Endothelial cell (in vitro differentiated cells): ENCODE results near the gene CNTRL. TPM values are rescaled to one million over a fixed set of nuclear protein-coding genes. Genes with fewer than 3 reads are reported as not detected.

ENCODE experiments used
- DNase-seq: peaks from one replicate; pipeline ENCODE4 v3.0.0; 2021; ENCODE audit warnings: low spot score
- H3K27ac Mint-ChIP-seq: one replicate; pipeline ENCODE4 v1.8.0; 2021; ENCODE audit warnings: mixed read lengths, inconsistent platforms; ENCODE audit not compliant: unreplicated experiment
- H3K27me3 Mint-ChIP-seq: one replicate; pipeline ENCODE4 v1.8.0; 2021; ENCODE audit warnings: mild to moderate bottlenecking, moderate library complexity, mixed read lengths, inconsistent platforms; ENCODE audit not compliant: unreplicated experiment
- H3K36me3 Mint-ChIP-seq: one replicate; pipeline ENCODE4 v1.8.0; 2021; ENCODE audit warnings: mild to moderate bottlenecking, low read depth, mixed read lengths, inconsistent platforms; ENCODE audit not compliant: unreplicated experiment
- H3K4me1 Mint-ChIP-seq: one replicate; pipeline ENCODE4 v1.8.0; 2021; ENCODE audit warnings: mild to moderate bottlenecking, mixed read lengths, inconsistent platforms; ENCODE audit not compliant: unreplicated experiment
- H3K4me3 Mint-ChIP-seq: one replicate; pipeline ENCODE4 v1.8.0; 2021; ENCODE audit warnings: mild to moderate bottlenecking, mixed read lengths, inconsistent platforms; ENCODE audit not compliant: unreplicated experiment
- H3K9me3 Mint-ChIP-seq: one replicate; pipeline ENCODE4 v1.8.0; 2021; ENCODE audit warnings: mixed read lengths, inconsistent platforms; ENCODE audit not compliant: unreplicated experiment
- total RNA-seq: library from RNA; stranded (reverse); fragmentation: NEBNext Ultra II Directional; extraction: Animal tissue kit (Norgen Biotek cat#: 25700); gene quantifications from one replicate; pipeline ENCODE4 v1.2.1, GENCODE V29; 2021; ENCODE audit not compliant: unreplicated experiment
- TF ChIP-seq, protein P1 (sequence below): fragments of 200-600 bp; sonication (generic); IDR thresholded peaks from one replicate; pipeline ENCODE4 v1.5.0; 2021; ENCODE audit warnings: antibody characterized with exemption; ENCODE audit not compliant: unreplicated experiment

The CNTRL gene
- total RNA-seq, 1 donor from 2014 or later = 23.6 TPM

DNA sequence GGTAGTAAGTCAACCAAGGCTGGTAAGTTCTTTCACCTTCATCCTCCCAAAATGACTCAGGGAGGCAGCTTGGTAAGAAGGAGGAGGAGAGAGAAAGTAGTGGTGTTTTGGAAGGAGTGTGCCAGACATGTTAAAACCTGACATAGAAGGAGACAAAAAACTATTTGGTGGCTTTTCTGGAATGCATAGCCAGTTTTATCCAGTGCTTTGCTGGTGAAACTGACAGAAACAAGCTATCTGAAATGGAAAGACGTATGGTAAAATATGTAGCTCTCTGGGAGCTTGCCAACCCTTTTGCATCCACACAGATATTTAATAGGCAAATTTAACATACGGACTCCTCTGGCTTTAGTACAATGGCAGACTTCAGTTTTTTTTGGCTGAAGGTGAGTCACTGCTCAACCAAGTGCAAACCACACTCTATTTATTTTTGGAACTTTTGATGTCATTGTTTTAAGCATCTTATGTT, 81.5 kb downstream of the CNTRL start:
- Mint-ChIP-seq H3K36me3 (peaks cover 12% of the 10 kb centered on the region), H3K27me3 (no peaks in the 10 kb centered on the region)

DNA sequence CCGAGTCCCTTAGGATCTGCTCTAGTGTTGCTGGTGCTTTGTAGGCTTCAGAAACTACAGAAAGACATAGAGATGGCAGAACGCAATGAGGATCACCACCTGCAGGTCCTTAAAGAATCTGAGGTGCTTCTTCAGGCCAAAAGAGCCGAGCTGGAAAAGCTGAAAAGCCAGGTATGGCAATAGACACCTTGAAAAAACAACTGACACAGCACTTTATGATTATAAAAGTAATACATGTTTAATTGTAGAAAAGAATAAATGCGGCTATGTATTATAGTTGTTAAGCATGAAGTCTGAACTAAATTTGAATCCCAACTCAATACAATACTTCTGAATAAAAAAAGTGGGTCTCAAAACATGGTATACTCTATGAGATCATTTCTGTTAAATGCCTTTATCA, 83.2 kb downstream of the CNTRL start:
- no peaks in the 10 kb centered on the region for H3K9me3 Mint-ChIP-seq
- DNase-seq = no peak
- H3K4me1 Mint-ChIP-seq = peaks cover 7% of the 10 kb centered on the region
- no peak overlapping the region for H3K27ac Mint-ChIP-seq
- no peaks in the 10 kb centered on the region for H3K27me3 Mint-ChIP-seq
- H3K36me3 Mint-ChIP-seq = peaks cover 16% of the 10 kb centered on the region
- TF ChIP-seq, protein P1, sequence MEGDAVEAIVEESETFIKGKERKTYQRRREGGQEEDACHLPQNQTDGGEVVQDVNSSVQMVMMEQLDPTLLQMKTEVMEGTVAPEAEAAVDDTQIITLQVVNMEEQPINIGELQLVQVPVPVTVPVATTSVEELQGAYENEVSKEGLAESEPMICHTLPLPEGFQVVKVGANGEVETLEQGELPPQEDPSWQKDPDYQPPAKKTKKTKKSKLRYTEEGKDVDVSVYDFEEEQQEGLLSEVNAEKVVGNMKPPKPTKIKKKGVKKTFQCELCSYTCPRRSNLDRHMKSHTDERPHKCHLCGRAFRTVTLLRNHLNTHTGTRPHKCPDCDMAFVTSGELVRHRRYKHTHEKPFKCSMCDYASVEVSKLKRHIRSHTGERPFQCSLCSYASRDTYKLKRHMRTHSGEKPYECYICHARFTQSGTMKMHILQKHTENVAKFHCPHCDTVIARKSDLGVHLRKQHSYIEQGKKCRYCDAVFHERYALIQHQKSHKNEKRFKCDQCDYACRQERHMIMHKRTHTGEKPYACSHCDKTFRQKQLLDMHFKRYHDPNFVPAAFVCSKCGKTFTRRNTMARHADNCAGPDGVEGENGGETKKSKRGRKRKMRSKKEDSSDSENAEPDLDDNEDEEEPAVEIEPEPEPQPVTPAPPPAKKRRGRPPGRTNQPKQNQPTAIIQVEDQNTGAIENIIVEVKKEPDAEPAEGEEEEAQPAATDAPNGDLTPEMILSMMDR = no peak
- no peak overlapping the region for H3K4me3 Mint-ChIP-seq

More for the DNA sequence above, 81.5 kb downstream of the CNTRL start:
- no peak overlapping the region for H3K27ac Mint-ChIP-seq
- DNase-seq = no peak
- H3K4me3 Mint-ChIP-seq = no peak overlapping the region
- peaks cover 17% of the 10 kb centered on the region for H3K4me1 Mint-ChIP-seq
- TF ChIP-seq, protein P1 = no peak
- no peaks in the 10 kb centered on the region for H3K9me3 Mint-ChIP-seq

DNA sequence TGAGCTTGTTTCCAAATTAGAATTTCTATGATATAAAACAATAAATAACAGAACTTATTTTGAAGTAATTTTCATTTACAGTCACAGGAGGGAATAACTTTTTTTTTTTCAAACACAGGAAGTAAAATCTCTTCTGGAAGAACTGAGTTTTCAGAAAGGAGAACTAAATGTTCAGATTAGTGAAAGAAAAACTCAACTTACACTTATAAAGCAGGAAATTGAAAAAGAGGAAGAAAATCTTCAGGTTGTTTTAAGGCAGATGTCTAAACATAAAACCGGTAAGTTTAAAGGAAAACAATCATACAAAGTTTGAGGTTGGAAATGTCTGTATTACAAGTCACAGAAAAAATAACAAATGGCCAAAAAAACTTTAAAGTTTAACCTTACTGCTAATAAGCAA, 85.3 kb downstream of the CNTRL start:
- peak overlapping the region; percentile 80 for H3K27ac Mint-ChIP-seq
- peaks cover 16% of the 10 kb centered on the region for H3K36me3 Mint-ChIP-seq
- H3K4me3 Mint-ChIP-seq = no peak overlapping the region
- H3K9me3 Mint-ChIP-seq = no peaks in the 10 kb centered on the region
- no peak for DNase-seq
- H3K4me1 Mint-ChIP-seq = peaks cover 5% of the 10 kb centered on the region
- no peaks in the 10 kb centered on the region for H3K27me3 Mint-ChIP-seq
- TF ChIP-seq, protein P1 = no peak

DNA sequence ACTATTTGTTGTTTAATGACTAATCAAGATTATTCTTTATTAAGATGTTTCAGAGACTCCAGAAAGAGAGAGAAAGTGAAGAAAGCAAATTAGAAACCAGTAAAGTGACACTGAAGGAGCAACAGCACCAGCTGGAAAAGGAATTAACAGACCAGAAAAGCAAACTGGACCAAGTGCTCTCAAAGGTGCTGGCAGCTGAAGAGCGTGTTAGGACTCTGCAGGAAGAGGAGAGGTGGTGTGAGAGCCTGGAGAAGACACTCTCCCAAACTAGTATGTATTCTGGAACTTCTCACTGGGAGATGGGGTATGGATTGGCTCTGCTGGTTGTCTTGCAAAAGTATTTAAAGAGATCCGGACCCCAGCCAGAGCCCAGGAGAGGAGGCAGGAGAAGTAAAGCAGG, 93.3 kb downstream of the CNTRL start:
- Mint-ChIP-seq H3K27ac (no peak overlapping the region), H3K27me3 (no peaks in the 10 kb centered on the region), H3K4me3 (no peak overlapping the region), H3K9me3 (no peaks in the 10 kb centered on the region), H3K4me1 (peaks cover 6% of the 10 kb centered on the region), H3K36me3 (peaks cover 20% of the 10 kb centered on the region)
- no peak for DNase-seq
- TF ChIP-seq, protein P1 = no peak

DNA sequence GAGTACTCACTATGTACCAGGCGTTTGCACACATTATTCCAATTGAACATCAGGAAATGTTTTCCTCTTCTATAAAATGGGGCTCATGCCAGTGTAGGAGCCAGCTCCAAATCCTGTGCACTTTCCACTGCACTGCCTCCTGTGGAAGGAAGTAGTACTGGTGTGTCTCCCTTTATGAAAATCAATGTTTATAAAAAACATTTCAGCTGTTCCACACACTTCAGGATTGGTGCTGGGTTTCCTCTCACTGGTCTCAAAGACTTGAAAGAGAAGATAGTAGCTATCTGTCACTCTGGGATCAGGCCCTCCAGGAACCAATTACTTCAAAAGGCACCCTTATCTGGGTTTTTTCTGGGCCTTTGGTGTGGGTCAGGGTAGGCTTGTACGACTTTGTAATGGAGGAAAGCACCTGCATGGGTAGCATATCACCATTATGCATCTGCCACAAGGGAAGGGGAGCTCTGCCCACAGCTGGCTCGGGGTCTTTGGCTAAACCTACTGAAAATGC, 94.4 kb downstream of the CNTRL start:
- peaks cover 6% of the 10 kb centered on the region for H3K4me1 Mint-ChIP-seq
- H3K27me3 Mint-ChIP-seq = no peaks in the 10 kb centered on the region
- no peak overlapping the region for H3K27ac Mint-ChIP-seq

More for the DNA sequence above, 94.4 kb downstream of the CNTRL start:
- Mint-ChIP-seq H3K36me3 (peaks cover 27% of the 10 kb centered on the region), H3K9me3 (no peaks in the 10 kb centered on the region), H3K4me3 (no peak overlapping the region)
- TF ChIP-seq, protein P1 = peak; percentile 50
- DNase-seq = peak; percentile 18
